ENCODE data around the gene SCNN1B.
"Not testable (repeated sequence)": the region's sequence is repeated elsewhere in the genome, so short reads cannot be mapped to it uniquely, and the experiment has no call there.

The SCNN1B gene, protein sequence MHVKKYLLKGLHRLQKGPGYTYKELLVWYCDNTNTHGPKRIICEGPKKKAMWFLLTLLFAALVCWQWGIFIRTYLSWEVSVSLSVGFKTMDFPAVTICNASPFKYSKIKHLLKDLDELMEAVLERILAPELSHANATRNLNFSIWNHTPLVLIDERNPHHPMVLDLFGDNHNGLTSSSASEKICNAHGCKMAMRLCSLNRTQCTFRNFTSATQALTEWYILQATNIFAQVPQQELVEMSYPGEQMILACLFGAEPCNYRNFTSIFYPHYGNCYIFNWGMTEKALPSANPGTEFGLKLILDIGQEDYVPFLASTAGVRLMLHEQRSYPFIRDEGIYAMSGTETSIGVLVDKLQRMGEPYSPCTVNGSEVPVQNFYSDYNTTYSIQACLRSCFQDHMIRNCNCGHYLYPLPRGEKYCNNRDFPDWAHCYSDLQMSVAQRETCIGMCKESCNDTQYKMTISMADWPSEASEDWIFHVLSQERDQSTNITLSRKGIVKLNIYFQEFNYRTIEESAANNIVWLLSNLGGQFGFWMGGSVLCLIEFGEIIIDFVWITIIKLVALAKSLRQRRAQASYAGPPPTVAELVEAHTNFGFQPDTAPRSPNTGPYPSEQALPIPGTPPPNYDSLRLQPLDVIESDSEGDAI

DNA sequence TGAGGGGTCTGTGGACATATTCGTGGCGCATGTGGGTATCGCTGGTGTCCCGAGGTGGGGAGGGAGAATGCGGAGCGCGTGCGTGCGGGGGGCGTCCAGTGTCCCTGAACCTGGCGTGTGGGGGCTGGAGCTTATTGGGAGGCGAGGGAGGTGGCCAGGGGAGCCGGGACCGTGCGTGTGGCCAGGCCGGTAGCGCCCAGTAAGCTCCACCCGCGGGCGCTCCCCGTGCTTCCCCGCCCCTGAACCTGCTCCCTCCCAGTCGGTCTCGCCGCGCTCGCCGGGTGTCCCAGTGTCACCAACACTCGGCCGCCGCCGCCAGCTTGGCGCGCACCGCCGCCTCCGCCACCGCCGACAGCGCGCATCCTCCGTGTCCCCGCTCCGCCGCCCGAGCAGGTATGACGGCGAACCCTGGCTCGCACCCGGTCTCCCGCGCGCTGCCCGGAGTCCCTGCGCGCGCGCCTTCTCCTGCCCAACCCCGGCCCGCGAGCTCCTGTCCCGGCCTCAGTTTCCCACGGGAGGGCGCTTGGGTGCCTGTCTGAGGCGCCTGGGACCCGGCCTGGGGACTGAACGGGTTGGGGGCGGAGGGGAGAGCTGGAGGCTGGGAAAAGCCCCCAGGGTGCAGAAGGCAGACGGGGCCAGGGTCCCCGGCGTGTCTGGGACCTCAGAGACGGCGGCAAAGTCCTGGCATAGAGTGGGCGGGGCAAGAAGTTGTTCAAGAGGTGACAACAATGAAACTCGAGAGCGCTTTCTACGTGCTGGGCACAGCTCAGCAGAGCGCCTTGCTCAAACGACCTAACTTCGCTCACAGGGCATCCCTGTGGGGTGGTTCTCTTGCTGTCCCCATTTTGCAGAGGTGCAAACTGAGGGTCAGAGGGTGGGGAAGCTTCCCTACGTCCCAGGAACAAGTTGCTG lies at the start of gene SCNN1B:
SCNN1B (plus strand) TSS at position 258 of the 912 bp plus-strand sequence. CDS start 46,298 bp downstream, outside the sequence.
- DNase-seq (ENCODE audit: low spot score) = no peak

DNA sequence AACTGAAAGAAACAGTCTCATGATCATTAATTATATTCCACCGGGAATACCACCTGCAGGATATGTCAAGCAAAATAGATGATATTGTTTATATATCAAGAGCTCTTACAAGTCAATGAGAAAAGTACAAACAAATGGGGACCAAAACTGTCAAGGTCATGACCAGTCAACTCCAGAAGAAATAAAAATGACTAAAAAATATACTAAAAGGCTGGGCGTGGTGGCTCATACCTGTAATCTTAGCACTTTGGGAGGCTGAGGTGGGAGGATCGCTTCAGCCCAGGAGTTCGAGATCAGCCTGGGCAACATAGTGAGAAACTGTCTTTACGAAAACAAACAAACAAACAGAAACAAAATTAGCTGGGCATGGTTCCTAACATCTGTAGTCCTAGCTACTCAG lies 49.8 kb upstream of the SCNN1B start:
- no peak for DNase-seq (ENCODE audit: low spot score)

DNA sequence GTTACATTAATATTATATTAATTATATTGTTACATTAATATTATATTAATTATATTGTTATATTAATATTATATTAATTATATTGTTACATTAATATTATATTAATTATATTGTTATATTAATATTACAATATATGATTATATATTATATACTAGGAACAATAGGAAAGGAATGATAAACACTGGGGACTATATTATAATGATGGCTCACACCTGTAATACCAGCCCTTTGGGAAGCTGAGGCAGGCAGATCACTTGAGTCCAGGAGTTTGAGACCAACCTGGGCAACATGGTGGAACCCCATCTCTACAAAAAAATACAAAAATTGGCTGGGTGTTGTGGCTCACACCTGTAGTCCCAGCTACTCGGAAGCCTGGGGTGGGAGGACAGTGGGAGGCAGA lies 48.5 kb upstream of the SCNN1B start:
- DNase-seq (ENCODE audit: low spot score) = not testable (repeated sequence)

DNA sequence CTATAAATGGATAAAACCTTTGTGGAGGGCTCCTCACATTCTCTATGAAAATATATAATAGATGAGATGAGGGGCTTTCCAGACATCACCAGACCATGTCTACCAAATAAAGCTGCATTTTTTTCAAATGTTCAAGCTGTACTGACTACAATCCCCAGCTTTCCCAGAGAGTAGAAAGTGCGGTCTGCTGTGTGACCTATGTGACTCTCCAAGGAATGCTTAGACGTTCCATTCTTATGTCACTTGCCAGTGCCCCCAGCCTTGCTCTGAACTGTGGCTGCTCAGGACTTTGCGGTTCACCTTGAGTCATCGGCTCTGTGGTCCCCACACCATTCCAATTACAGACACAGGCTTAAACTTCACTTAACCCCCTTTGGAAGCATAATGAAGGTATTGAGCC lies 47.8 kb upstream of the SCNN1B start:
- no peak for DNase-seq (ENCODE audit: low spot score)

DNA sequence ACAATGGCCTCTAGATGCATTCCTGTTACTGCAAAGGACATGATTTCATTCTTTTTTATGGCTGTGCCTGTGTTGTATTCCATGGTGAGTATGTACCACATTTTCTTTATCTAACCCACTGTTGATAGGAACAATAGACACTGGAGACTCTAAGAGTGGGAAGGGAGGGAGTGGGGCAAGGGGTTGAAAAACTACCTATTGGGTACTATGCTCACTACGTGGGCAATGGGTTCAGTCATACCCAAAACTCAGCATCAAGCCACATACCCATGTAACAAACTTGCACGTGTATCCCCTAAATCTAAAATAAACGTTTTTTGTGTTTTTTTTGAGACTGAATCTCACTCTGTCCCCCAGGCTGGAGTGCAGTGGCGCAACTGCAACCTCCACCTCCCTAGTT lies 47.1 kb upstream of the SCNN1B start:
- no peak for DNase-seq (ENCODE audit: low spot score)

DNA sequence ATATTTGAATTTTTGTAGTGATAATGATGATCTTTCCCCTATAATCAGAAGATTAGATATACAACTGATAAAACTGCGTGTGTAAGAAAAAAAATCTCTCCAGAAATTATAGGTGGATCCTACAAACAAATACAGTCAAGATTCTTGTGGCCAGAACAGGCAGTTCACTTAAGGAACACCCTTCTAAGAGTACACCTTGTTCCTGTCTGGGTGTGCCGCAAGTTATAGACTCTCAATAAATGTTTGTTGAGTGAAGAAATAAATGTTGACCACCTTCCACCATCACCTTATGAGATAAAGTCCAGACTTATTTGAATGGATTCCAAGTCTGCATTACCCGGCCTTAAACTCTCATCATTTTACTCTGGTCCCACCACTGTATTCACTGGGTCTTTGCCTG lies 45.7 kb upstream of the SCNN1B start:
- no peak for DNase-seq (ENCODE audit: low spot score)

DNA sequence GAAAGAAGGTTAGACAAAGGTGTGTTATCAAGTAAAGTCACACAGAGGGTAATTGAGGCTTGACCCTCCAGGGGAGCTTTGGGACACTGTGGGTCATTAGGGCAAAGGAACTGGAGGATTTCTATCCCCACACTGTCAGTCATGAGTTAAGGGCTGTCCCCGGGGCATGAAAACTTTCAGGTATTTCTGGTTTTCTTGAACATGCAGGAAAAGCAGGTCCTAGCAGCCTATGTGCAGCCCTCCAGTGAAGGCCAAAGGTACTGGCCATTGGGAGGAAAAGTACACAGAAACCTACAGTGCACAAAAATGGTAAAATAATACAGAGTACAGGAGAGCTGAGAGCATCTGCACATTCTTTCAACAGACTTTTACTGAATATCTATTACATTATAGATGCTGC lies 44.4 kb upstream of the SCNN1B start:
- no peak for DNase-seq (ENCODE audit: low spot score)

DNA sequence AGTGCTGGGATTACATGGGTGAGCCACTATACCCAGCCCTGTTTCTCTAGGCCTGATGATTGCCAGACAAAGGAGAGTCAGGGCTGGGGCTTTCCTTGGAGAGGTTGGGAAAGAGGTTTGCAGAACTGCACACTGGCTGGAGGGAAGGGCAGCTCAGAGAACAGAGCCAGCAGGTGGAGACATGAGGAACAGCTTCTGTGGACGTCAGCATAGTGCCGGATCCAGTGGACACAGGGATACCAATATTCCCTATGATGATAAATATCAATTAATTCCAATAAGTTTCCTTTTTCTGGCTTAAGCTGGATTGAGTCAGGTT lies 43.2 kb upstream of the SCNN1B start:
- no peak for DNase-seq (ENCODE audit: low spot score)

DNA sequence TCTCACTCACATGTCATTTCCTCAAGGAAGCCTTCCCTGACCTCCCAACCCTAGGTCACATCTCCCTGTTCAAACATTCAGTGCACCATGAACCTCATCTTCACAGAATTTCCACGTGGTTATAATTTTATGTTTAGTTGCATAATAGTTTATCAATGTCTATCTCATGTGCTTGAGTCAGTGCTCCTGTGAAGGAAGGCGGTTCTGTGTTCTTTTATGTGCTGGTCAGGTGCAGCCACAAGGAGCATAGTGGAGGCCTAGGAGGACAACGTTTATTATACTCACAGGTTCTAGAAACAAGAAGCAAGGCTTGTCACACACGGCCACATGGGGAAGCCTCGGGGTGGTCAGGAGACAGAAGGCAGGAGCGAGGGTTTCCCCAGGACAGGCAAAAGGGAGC lies 34.5 kb upstream of the SCNN1B start:
- DNase-seq (ENCODE audit: low spot score) = no peak

DNA sequence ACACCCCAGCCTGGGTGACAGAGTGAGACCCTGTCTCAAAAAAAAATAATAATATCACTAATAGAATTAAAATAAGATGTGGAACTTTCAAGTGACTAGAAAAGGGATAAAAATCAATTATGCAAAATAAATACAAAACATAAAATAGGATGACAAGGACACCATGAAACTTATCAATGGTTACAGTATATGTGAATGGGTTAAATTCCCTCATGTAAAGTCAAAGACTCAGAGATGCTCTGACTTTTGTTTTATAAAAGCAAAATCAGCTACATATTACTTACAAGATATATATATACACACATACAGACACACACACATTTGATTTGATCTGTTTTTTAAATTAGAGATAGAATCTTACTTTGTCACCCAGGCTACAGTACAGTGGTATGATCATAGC lies 33.5 kb upstream of the SCNN1B start:
- DNase-seq (ENCODE audit: low spot score) = no peak

DNA sequence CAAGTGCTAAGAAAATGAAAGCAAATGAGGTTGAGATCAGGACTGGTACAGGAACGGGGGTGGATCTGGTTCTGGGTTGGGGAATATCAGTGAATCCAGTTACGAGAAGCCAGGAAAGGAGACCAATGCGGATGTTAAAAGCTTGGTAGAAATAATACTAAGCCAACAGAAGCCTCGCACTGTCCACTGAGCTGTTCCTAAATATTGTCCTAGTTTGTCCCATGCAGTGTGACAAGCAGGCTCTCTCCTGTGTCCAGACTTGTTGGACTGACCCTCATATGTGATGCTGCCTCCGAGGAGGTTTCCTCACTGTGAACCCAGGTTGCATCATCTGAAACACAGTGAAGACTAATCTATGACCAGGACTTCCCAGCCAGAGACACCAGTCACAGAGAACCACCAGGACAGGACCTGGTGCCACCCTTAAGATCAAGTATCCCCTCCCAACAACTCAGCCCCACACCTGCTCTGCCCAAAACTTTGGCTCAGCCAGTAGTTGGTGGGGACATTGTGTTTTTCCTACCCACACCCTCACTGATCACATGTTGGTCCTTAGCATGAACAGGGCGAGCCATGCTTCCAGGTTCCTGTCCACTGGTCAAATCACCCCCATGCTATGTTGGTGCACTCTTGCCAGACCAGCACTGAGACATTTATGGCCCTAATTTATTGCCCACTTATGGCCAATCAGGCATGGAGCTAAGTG lies 32.7 kb upstream of the SCNN1B start:
- DNase-seq (ENCODE audit: low spot score) = no peak

DNA sequence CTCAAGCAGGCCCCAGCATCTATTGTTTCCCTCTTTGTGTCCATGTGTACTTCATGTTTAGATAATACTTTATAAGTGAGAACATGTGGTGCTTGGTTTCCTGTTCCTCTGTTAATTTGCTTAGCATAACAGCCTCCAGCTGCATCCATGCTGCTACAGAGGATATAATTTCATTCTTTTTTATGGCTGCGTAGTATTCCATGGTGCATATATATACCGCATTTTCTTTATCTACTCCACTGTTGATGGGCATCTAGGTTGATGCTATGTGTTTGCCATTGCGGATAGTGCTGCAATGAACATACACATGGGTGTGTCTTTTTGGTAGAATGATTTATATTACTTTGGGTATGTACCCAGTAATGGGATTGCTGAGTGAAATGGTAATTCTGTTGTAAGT lies 31.4 kb upstream of the SCNN1B start:
- DNase-seq (ENCODE audit: low spot score) = no peak

DNA sequence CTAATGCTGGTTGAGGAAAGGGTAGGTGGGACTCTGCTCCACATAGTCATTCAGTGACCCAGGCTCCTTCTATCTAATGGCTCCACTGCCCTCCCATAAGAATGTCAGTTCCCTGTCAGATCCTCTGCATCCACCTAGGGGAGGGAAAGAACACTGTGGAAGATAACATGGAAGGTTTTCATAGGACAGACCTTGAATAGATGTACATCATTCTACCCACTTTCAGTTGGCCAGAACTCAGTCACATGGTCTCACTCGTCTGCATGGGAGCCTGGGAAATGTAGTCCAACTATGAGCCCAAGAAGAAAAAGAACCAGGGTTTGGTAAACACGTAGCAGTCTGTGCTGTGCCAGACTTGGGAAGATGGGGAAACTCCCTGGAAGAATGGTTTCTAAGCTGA lies 27.1 kb upstream of the SCNN1B start:
- DNase-seq (ENCODE audit: low spot score) = no peak

DNA sequence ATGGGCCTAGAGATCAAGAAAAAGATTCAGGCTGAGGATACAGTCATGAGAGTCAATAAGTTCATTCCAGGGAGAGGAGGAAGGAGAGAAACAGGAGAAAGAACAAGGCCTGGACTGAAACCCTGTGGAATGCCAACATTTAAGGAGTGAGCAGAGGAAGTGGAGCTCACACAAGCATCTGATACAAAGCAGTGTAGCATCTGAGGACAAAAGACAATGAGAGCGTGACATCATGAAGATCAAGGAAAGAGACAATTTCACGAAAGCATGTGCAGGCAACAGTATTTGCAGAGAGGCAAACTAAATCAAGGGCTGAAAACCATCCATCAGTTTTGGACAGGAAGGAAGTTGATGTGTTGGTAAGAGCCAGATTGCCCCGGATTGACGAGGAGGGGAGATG lies 25.3 kb upstream of the SCNN1B start:
- DNase-seq (ENCODE audit: low spot score) = no peak

DNA sequence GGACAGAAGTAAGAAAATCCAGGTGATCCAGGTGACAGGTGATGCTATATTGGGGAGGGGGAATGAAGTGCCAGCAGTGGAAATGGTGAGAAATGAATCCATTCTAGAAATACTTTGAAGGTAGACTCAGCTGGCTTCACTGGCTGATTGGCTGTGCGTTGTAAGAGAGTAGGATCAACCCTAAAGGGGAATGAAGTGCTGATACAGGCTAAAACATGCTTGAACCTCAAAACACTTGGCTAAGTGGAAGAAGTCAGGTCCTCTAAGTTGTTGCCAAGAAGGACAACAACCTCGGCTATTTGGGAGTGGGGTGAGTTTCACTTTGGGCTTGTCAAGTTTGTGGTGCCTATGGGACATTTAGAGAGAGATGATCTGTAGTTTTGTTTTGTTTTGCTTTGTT lies 24.1 kb upstream of the SCNN1B start:
- no peak for DNase-seq (ENCODE audit: low spot score)

DNA sequence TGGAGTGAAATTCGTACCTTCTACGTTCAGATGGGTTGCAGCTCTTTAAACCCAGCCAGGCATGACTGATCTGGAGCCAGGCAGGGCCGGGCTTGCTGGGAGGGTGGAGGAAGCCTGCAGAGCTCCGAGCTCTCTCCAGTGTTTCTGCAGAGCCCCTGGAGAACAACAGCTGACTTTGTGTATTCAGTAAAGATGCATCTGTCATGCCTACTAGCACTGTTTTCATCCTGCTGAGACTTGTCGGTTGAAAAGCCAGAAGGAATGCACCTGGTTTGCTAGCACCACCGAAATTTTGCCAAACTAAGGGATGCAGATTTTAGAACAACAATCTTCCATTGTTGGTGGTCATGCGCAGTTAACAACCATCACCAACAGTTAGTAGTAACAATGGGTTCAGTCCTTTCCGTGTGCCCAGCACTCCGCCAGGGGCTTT lies 22.4 kb upstream of the SCNN1B start:
- DNase-seq (ENCODE audit: low spot score) = no peak

DNA sequence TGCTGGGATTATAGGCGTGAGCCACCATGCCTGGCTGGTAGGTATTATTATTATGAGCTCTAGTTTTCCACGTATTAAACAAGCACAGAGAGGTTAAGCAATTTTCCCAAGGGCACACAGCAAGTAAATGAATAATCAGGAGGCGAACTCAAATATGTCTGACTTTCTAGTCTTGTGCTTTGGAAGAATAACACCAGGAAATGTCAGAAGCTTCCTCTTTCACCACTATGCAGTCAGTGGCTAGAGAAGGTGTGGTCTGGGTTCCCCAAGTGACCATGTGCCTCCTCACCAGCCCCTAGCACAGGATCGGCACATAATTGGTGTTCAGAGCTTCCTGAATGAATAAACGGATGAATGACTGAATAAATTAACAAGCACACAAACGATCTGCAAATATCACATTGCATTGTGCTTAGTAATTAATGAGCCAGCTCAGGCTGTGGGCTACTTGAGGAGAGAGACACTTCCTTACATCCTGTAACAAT lies 21.6 kb upstream of the SCNN1B start:
- DNase-seq (ENCODE audit: low spot score) = no peak

DNA sequence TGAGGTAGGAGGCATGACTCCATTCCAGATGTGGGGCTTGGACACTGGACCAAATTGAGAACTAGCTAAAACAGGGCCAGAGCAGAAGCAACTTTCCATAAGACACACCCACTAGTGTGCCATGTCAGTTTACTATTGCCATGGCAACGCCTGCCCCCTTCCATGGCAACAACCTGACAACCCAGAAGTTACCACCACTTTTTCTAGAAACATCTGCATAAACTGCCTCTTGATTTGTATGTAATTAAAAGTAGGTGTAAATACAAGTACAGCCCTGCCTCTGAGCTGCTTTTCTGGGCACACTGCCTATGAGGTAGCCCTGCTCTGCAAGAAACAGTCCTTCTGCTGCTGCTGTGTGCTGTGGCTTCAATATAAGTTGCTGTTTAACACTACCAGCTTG lies 19.5 kb upstream of the SCNN1B start:
- no peak for DNase-seq (ENCODE audit: low spot score)

DNA sequence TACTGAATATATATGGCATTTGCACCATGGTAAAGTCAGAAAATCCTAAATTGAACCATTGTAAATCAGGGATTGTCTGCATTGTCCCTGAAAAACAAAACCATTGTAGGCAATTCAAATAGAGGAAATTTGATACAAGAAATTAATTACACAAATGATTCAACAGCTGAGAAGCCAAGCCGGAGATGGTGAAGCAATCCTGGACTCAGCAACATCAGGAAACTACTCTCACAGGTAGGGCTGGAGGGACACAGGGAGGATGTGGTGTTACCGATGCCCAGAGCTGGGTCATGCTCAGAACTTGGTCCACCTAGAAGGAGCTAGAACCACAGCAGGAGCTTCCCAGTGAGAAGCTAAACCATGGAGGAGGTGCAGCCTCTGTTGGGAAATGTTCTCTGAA lies 18.5 kb upstream of the SCNN1B start:
- no peak for DNase-seq (ENCODE audit: low spot score)

DNA sequence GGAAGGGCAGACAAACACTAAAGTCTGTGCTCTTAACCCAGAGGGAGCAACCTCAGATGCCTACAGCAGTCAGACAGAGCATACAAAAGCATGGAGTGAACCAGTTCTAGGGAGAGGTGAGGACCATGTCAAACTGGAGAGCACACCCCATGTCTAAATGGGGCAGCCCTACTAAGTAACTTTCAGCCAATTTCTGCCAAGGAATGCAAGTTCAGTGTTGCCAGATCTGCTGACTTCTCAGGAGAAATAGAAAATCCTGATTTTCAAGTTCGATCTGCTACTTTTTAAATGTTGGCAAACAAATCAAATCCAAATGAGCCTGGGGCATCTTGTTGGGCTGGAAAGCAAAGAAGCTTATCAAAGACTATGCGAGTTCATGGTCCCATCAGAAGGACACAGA lies 17.5 kb upstream of the SCNN1B start:
- no peak for DNase-seq (ENCODE audit: low spot score)

DNA sequence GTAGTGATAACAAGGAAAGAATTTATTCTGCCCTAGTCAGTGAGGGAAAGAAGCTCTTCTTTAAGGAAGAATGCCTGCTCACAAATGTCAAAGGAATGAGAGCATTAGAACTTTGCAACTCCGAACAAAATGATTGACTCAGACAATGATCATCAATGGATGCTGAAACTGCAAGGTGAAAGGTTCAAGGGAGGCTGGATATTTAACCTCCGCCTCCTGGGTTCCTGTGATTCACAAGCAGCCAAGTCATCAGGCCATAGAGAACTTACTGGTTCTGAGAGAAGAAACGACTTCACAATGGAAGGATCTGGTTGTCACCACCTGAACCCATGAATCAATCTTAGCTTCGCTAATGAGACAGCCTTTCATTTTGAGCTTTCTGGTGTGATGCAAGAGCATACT lies 16.0 kb upstream of the SCNN1B start:
- DNase-seq (ENCODE audit: low spot score) = no peak

DNA sequence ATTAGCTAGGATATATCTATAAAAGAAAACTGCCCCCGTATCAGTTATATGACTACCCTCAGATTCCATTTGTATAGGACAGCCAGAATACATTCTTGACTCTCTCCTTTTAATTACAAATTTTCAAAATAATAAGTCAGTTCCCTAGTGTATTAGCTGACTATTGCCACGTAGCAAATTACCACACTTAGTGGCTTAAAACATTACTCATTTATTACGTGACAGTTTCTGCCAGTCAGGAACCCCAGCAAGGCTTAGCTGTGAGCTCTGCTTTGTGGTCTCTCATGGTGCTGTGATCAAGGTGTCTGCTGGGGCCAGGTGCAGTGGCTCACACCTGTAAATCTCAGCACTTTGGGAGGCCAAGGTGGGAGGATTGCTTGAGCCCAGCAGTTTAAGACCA lies 13.9 kb upstream of the SCNN1B start:
- DNase-seq (ENCODE audit: low spot score) = no peak
